ENCODE results near the gene ITSN1.
"Not testable (repeated sequence)": the region's sequence is repeated elsewhere in the genome, so short reads cannot be mapped to it uniquely, and the experiment has no call there.

The ITSN1 gene

GRCh38 chr21:33787431-33787830 lies 145.1 kb downstream of the ITSN1 start:
- Histone ChIP-seq H3K27me3 (no peaks in the 10 kb centered on the region), H3K4me1 (peaks cover 5% of the 10 kb centered on the region; the same call in 1 of the 2 replicates), H3K4me3 (ENCODE audit: low read depth, low read length) (no peak overlapping the region), H3K36me3 (no peaks in the 10 kb centered on the region), H3K9me3 (no peaks in the 10 kb centered on the region)
- DNase-seq, result no peak
- TF ChIP-seq CTCF (IDR thresholded peaks at IDR 0.05; ENCODE audit: low read depth, low read length), result no peak

- not testable (repeated sequence) for H3K4me1 ChIP-seq; DNase-seq; H3K36me3 ChIP-seq; H3K27me3 ChIP-seq; H3K9me3 ChIP-seq; H3K4me3 ChIP-seq (ENCODE audit: low read depth, low read length)
Observed at GRCh38 chr21:33788438-33788837, 146.1 kb downstream of the ITSN1 start.

- peaks cover 5% of the 10 kb centered on the region; the same call in 1 of the 2 replicates for H3K4me1 ChIP-seq
- H3K27me3 ChIP-seq, result no peaks in the 10 kb centered on the region
- no peak overlapping the region for H3K4me3 ChIP-seq (ENCODE audit: low read depth, low read length)
- no peak for DNase-seq
- no peaks in the 10 kb centered on the region for H3K9me3 ChIP-seq
- TF ChIP-seq CTCF (IDR thresholded peaks at IDR 0.05; ENCODE audit: low read depth, low read length), result no peak
- no peaks in the 10 kb centered on the region for H3K36me3 ChIP-seq
Observed at GRCh38 chr21:33789697-33790096, 147.4 kb downstream of the ITSN1 start.

GRCh38 chr21:33791073-33791472 lies 148.8 kb downstream of the ITSN1 start:
- no peak for TF ChIP-seq CTCF (IDR thresholded peaks at IDR 0.05; ENCODE audit: low read depth, low read length)
- H3K27me3 ChIP-seq, result no peaks in the 10 kb centered on the region
- no peak for DNase-seq
- H3K9me3 ChIP-seq, result no peaks in the 10 kb centered on the region
- H3K4me3 ChIP-seq (ENCODE audit: low read depth, low read length), result no peak overlapping the region
- no peaks in the 10 kb centered on the region; the same call in 1 of the 2 replicates for H3K36me3 ChIP-seq
- peaks cover 5% of the 10 kb centered on the region; the same call in 1 of the 2 replicates for H3K4me1 ChIP-seq

- Histone ChIP-seq H3K4me1 (peaks cover under 1% of the 10 kb centered on the region; the same call in 1 of the 2 replicates), H3K9me3 (no peaks in the 10 kb centered on the region), H3K27me3 (no peaks in the 10 kb centered on the region), H3K36me3 (no peaks in the 10 kb centered on the region; the same call in 1 of the 2 replicates), H3K4me3 (ENCODE audit: low read depth, low read length) (no peak overlapping the region)
- TF ChIP-seq CTCF (IDR thresholded peaks at IDR 0.05; ENCODE audit: low read depth, low read length), result no peak
- no peak for DNase-seq
Observed at GRCh38 chr21:33794596-33794995, 152.3 kb downstream of the ITSN1 start.

- no peaks in the 10 kb centered on the region for H3K9me3 ChIP-seq
- H3K4me3 ChIP-seq (ENCODE audit: low read depth, low read length), result no peak overlapping the region
- no peaks in the 10 kb centered on the region for H3K27me3 ChIP-seq
- no peak for TF ChIP-seq CTCF (IDR thresholded peaks at IDR 0.05; ENCODE audit: low read depth, low read length)
- DNase-seq, result no peak
- H3K4me1 ChIP-seq, result no peaks in the 10 kb centered on the region
- H3K36me3 ChIP-seq, result peaks cover 4% of the 10 kb centered on the region; the same call in 1 of the 2 replicates
Observed at GRCh38 chr21:33797565-33797964, 155.3 kb downstream of the ITSN1 start.
